Vagina (tissue), 2 donors: ENCODE data around the gene SEMA6D. TPM values are rescaled to one million over a fixed set of nuclear protein-coding genes. Genes with fewer than 3 reads are reported as not detected.

Source experiments
- DNase-seq, 2 donors: peaks; one replicate each; pipeline ENCODE4 v3.0.0-alpha.2; 2017; ENCODE audit errors: extremely low spot score in 2 of 2
- H3K27ac ChIP-seq: fragments of 200-600 bp; sonication (generic); one replicate; pipeline ENCODE4 v1.5.1; 2019
- H3K27me3 ChIP-seq: fragments of 200-600 bp; sonication (generic); one replicate; pipeline ENCODE4 v1.5.1; 2019
- H3K36me3 ChIP-seq, 2 donors: fragments of 200-600 bp; sonication (generic); one replicate each; pipeline ENCODE4 v1.5.1; 2017 to 2019
- H3K4me1 ChIP-seq: fragments of 200-600 bp; sonication (generic); one replicate; pipeline ENCODE4 v1.5.1; 2019
- H3K4me3 ChIP-seq, 2 donors: fragments of 200-600 bp; sonication (generic); 1 replicate in 1 of 2; 2 replicates in 1 of 2; pipeline ENCODE4 v1.5.1; 2016 to 2019
- H3K9me3 ChIP-seq: fragments of 200-600 bp; sonication (generic); one replicate; pipeline ENCODE4 v1.5.1; 2019
- CTCF ChIP-seq, 3 experiments: fragments of 450-650 bp in 2 of 3; fragments of 200-600 bp in 1 of 3; sonication (generic) in 1 of 3; IDR thresholded peaks; one replicate each; pipeline ENCODE4 v1.5.1; 2017 to 2019; ENCODE audit warnings: antibody characterized with exemption in 3 of 3, mild to moderate bottlenecking in 2 of 3, moderate library complexity in 2 of 3
- POLR2A ChIP-seq, 2 donors: fragments of 450-650 bp; IDR thresholded peaks; one replicate each; pipeline ENCODE4 v1.6.1; 2017; ENCODE audit warnings: antibody characterized with exemption in 2 of 2, mild to moderate bottlenecking in 2 of 2, moderate library complexity in 2 of 2
- POLR2AphosphoS5 ChIP-seq, 2 donors: sonication (generic); formaldehyde crosslinking; IDR thresholded peaks; one replicate each; pipeline ENCODE4 v1.9.0; 2017; ENCODE audit warnings: antibody characterized with exemption in 2 of 2, mild to moderate bottlenecking in 2 of 2, low read depth in 1 of 2; ENCODE audit not compliant: insufficient read depth in 1 of 2
- intact Hi-C: fragments of 100-400 bp; cut with DNase I; formaldehyde crosslinking; loops from one replicate; pipeline ENCODE4 v1.15.1; 2023
- total RNA-seq: library from RNA; depleted of rRNA; stranded (reverse); fragments of >200 nt; gene quantifications from one replicate; pipeline ENCODE4 v1.2.3, GENCODE V29; 2016

SEMA6D gene
- total RNA-seq, 1 donor from 2014 or later, result 34.9 TPM

- Histone ChIP-seq H3K27me3 (no peaks in the 10 kb centered on the region), H3K9me3 (no peaks in the 10 kb centered on the region), H3K4me1 (no peaks in the 10 kb centered on the region), H3K27ac (no peak overlapping the region), H3K4me3 (no peak overlapping the region), H3K36me3 (no peaks in the 10 kb centered on the region)
- intact Hi-C loops, result no loop called here
- DNase-seq, result no peak
- no peak for TF ChIP-seq CTCF (IDR thresholded peaks at IDR 0.05)
- no peak for TF ChIP-seq POLR2AphosphoS5 (IDR thresholded peaks at IDR 0.05; ENCODE audit: insufficient read depth in 1 of 2, low read depth in 1 of 2)
- no peak for TF ChIP-seq POLR2A (IDR thresholded peaks at IDR 0.05)
Observed at GRCh38 chr15:47708161-47708980, 8.9 kb upstream of the SEMA6D start.

GRCh38 chr15:47711655-47712054 lies 5.7 kb upstream of the SEMA6D start:
- no peak for TF ChIP-seq POLR2AphosphoS5 (IDR thresholded peaks at IDR 0.05; ENCODE audit: insufficient read depth in 1 of 2, low read depth in 1 of 2)
- TF ChIP-seq CTCF (IDR thresholded peaks at IDR 0.05), result peak in 2 of 3 experiments; percentile 25 to 51
- no peak for DNase-seq
- Histone ChIP-seq H3K36me3 (no peaks in the 10 kb centered on the region), H3K27me3 (no peaks in the 10 kb centered on the region), H3K4me3 (no peak overlapping the region), H3K27ac (no peak overlapping the region), H3K4me1 (peaks cover 14% of the 10 kb centered on the region), H3K9me3 (no peaks in the 10 kb centered on the region)
- intact Hi-C loops, result no loop called here

GRCh38 chr15:47715402-47715801 lies 1.9 kb upstream of the SEMA6D start:
- peaks cover 20% of the 10 kb centered on the region for H3K4me1 ChIP-seq
- H3K27me3 ChIP-seq, result no peaks in the 10 kb centered on the region
- H3K27ac ChIP-seq, result peak overlapping the region; percentile 85
- H3K9me3 ChIP-seq, result no peaks in the 10 kb centered on the region
- TF ChIP-seq POLR2AphosphoS5 (IDR thresholded peaks at IDR 0.05; ENCODE audit: insufficient read depth in 1 of 2, low read depth in 1 of 2), result no peak
- no peak overlapping the region for H3K4me3 ChIP-seq
- no peak for DNase-seq
- no peaks in the 10 kb centered on the region for H3K36me3 ChIP-seq
- intact Hi-C loops, result no loop called here

- no peak for DNase-seq
- intact Hi-C loops, result no loop called here
- Histone ChIP-seq H3K9me3 (no peaks in the 10 kb centered on the region), H3K4me3 (peak overlapping the region; percentile 69 to 80), H3K4me1 (peaks cover 25% of the 10 kb centered on the region), H3K27ac (peak overlapping the region; percentile 85), H3K27me3 (no peaks in the 10 kb centered on the region), H3K36me3 (no peaks in the 10 kb centered on the region)
- no peak for TF ChIP-seq POLR2AphosphoS5 (IDR thresholded peaks at IDR 0.05; ENCODE audit: insufficient read depth in 1 of 2, low read depth in 1 of 2)
- no peak for TF ChIP-seq CTCF (IDR thresholded peaks at IDR 0.05)
- no peak for TF ChIP-seq POLR2A (IDR thresholded peaks at IDR 0.05)
Observed at GRCh38 chr15:47715856-47716445, 1.4 kb upstream of the SEMA6D start.

GRCh38 chr15:47716516-47716915 lies 789 bp upstream of the SEMA6D start:
- Histone ChIP-seq H3K4me3 (peak overlapping the region; percentile 69 to 80), H3K27me3 (no peaks in the 10 kb centered on the region), H3K9me3 (no peaks in the 10 kb centered on the region), H3K4me1 (peaks cover 31% of the 10 kb centered on the region), H3K36me3 (no peaks in the 10 kb centered on the region), H3K27ac (peak overlapping the region; percentile 85)
- TF ChIP-seq CTCF (IDR thresholded peaks at IDR 0.05) (no peak), POLR2AphosphoS5 (IDR thresholded peaks at IDR 0.05; ENCODE audit: insufficient read depth in 1 of 2, low read depth in 1 of 2) (no peak), POLR2A (IDR thresholded peaks at IDR 0.05) (no peak)
- DNase-seq, result no peak
- intact Hi-C loops, result no loop called here
